ENCODE measurements around the gene TSPAN15. TPM values are rescaled to one million over a fixed set of nuclear protein-coding genes. Genes with fewer than 3 reads are reported as not detected.

TSPAN15 gene
- total RNA-seq, 1 experiment from 2014 or later, result 1.6 TPM

- Histone ChIP-seq H3K4me1 (ENCODE audit: low read length) (no peaks in the 10 kb centered on the region), H4K20me1 (ENCODE audit: insufficient read depth, low read depth, low read length) (peaks cover 6% of the 10 kb centered on the region; the same call in 1 of the 2 replicates), H3K9ac (ENCODE audit: low read length) (no peak overlapping the region), H3K4me2 (ENCODE audit: low read depth, low read length, poor library complexity, severe bottlenecking) (no peak overlapping the region), H3K79me2 (ENCODE audit: low read length) (no peaks in the 10 kb centered on the region), H3K4me3 (ENCODE audit: low read length) (no peak overlapping the region), H3K9me2 (replicated peaks; ENCODE audit: insufficient read depth, low read length) (no peaks in the 10 kb centered on the region), H2AFZ (ENCODE audit: low read length) (no peak overlapping the region), H3K27ac (ENCODE audit: low read length) (no peak overlapping the region), H3K27me3 (ENCODE audit: low read length) (no peaks in the 10 kb centered on the region), H3K9me3 (ENCODE audit: low read length) (no peaks in the 10 kb centered on the region), H3K36me3 (ENCODE audit: insufficient read depth, low read length) (no peaks in the 10 kb centered on the region)
- DNase-seq, result no peak
Measured at GRCh38 chr10:69469976-69470375, 18.7 kb downstream of the TSPAN15 start.

GRCh38 chr10:69470463-69471384 is 19.5 kb downstream of the TSPAN15 start:
- Histone ChIP-seq H4K20me1 (ENCODE audit: insufficient read depth, low read depth, low read length) (peaks cover 6% of the 10 kb centered on the region; the same call in 1 of the 2 replicates), H3K27me3 (ENCODE audit: low read length) (no peaks in the 10 kb centered on the region), H2AFZ (ENCODE audit: low read length) (no peak overlapping the region), H3K4me2 (ENCODE audit: low read depth, low read length, poor library complexity, severe bottlenecking) (no peak overlapping the region), H3K9ac (ENCODE audit: low read length) (no peak overlapping the region), H3K79me2 (ENCODE audit: low read length) (no peaks in the 10 kb centered on the region), H3K27ac (ENCODE audit: low read length) (no peak overlapping the region), H3K9me3 (ENCODE audit: low read length) (no peaks in the 10 kb centered on the region), H3K9me2 (replicated peaks; ENCODE audit: insufficient read depth, low read length) (no peaks in the 10 kb centered on the region), H3K36me3 (ENCODE audit: insufficient read depth, low read length) (no peaks in the 10 kb centered on the region), H3K4me3 (ENCODE audit: low read length) (no peak overlapping the region), H3K4me1 (ENCODE audit: low read length) (no peaks in the 10 kb centered on the region)
- DNase-seq, result no peak

GRCh38 chr10:69472142-69472541 is 20.9 kb downstream of the TSPAN15 start:
- Histone ChIP-seq H3K4me3 (ENCODE audit: low read length) (no peak overlapping the region), H3K27me3 (ENCODE audit: low read length) (no peaks in the 10 kb centered on the region), H3K9me3 (ENCODE audit: low read length) (no peaks in the 10 kb centered on the region), H3K4me2 (ENCODE audit: low read depth, low read length, poor library complexity, severe bottlenecking) (no peak overlapping the region), H3K9ac (ENCODE audit: low read length) (no peak overlapping the region), H3K9me2 (replicated peaks; ENCODE audit: insufficient read depth, low read length) (no peaks in the 10 kb centered on the region), H2AFZ (ENCODE audit: low read length) (no peak overlapping the region), H3K4me1 (ENCODE audit: low read length) (no peaks in the 10 kb centered on the region), H3K79me2 (ENCODE audit: low read length) (no peaks in the 10 kb centered on the region), H3K27ac (ENCODE audit: low read length) (no peak overlapping the region), H4K20me1 (ENCODE audit: insufficient read depth, low read depth, low read length) (peaks cover 6% of the 10 kb centered on the region; the same call in 1 of the 2 replicates), H3K36me3 (ENCODE audit: insufficient read depth, low read length) (no peaks in the 10 kb centered on the region)
- DNase-seq, result no peak

GRCh38 chr10:69472544-69472943 is 21.3 kb downstream of the TSPAN15 start:
- Histone ChIP-seq H3K36me3 (ENCODE audit: insufficient read depth, low read length) (no peaks in the 10 kb centered on the region), H2AFZ (ENCODE audit: low read length) (no peak overlapping the region), H3K9ac (ENCODE audit: low read length) (no peak overlapping the region), H3K4me1 (ENCODE audit: low read length) (no peaks in the 10 kb centered on the region), H3K4me2 (ENCODE audit: low read depth, low read length, poor library complexity, severe bottlenecking) (no peak overlapping the region), H3K9me3 (ENCODE audit: low read length) (no peaks in the 10 kb centered on the region), H3K9me2 (replicated peaks; ENCODE audit: insufficient read depth, low read length) (no peaks in the 10 kb centered on the region), H3K4me3 (ENCODE audit: low read length) (no peak overlapping the region), H3K79me2 (ENCODE audit: low read length) (no peaks in the 10 kb centered on the region), H3K27ac (ENCODE audit: low read length) (no peak overlapping the region), H3K27me3 (ENCODE audit: low read length) (no peaks in the 10 kb centered on the region), H4K20me1 (ENCODE audit: insufficient read depth, low read depth, low read length) (peaks cover 6% of the 10 kb centered on the region; the same call in 1 of the 2 replicates)
- DNase-seq, result no peak

GRCh38 chr10:69473304-69473990 is 22.2 kb downstream of the TSPAN15 start:
- Histone ChIP-seq H3K9me2 (replicated peaks; ENCODE audit: insufficient read depth, low read length) (no peaks in the 10 kb centered on the region), H3K27me3 (ENCODE audit: low read length) (no peaks in the 10 kb centered on the region), H3K9ac (ENCODE audit: low read length) (no peak overlapping the region), H2AFZ (ENCODE audit: low read length) (no peak overlapping the region), H3K36me3 (ENCODE audit: insufficient read depth, low read length) (no peaks in the 10 kb centered on the region), H3K4me3 (ENCODE audit: low read length) (no peak overlapping the region), H3K79me2 (ENCODE audit: low read length) (no peaks in the 10 kb centered on the region), H3K9me3 (ENCODE audit: low read length) (no peaks in the 10 kb centered on the region), H4K20me1 (ENCODE audit: insufficient read depth, low read depth, low read length) (peaks cover 6% of the 10 kb centered on the region; the same call in 1 of the 2 replicates), H3K4me2 (ENCODE audit: low read depth, low read length, poor library complexity, severe bottlenecking) (no peak overlapping the region), H3K4me1 (ENCODE audit: low read length) (no peaks in the 10 kb centered on the region), H3K27ac (ENCODE audit: low read length) (no peak overlapping the region)
- no peak for DNase-seq

- Histone ChIP-seq H4K20me1 (ENCODE audit: insufficient read depth, low read depth, low read length) (peaks cover 6% of the 10 kb centered on the region; the same call in 1 of the 2 replicates), H3K27ac (ENCODE audit: low read length) (no peak overlapping the region), H3K27me3 (ENCODE audit: low read length) (no peaks in the 10 kb centered on the region), H3K4me1 (ENCODE audit: low read length) (no peaks in the 10 kb centered on the region), H3K9me2 (replicated peaks; ENCODE audit: insufficient read depth, low read length) (no peaks in the 10 kb centered on the region), H3K4me3 (ENCODE audit: low read length) (no peak overlapping the region), H3K9ac (ENCODE audit: low read length) (no peak overlapping the region), H3K79me2 (ENCODE audit: low read length) (no peaks in the 10 kb centered on the region), H3K9me3 (ENCODE audit: low read length) (no peaks in the 10 kb centered on the region), H3K4me2 (ENCODE audit: low read depth, low read length, poor library complexity, severe bottlenecking) (no peak overlapping the region), H3K36me3 (ENCODE audit: insufficient read depth, low read length) (no peaks in the 10 kb centered on the region), H2AFZ (ENCODE audit: low read length) (no peak overlapping the region)
- no peak for DNase-seq
Measured at GRCh38 chr10:69474742-69475432, 23.6 kb downstream of the TSPAN15 start.

GRCh38 chr10:69475433-69475830 is 24.2 kb downstream of the TSPAN15 start:
- Histone ChIP-seq H3K4me1 (ENCODE audit: low read length) (no peaks in the 10 kb centered on the region), H4K20me1 (ENCODE audit: insufficient read depth, low read depth, low read length) (peaks cover 6% of the 10 kb centered on the region; the same call in 1 of the 2 replicates), H3K9me2 (replicated peaks; ENCODE audit: insufficient read depth, low read length) (no peaks in the 10 kb centered on the region), H3K27me3 (ENCODE audit: low read length) (no peaks in the 10 kb centered on the region), H3K36me3 (ENCODE audit: insufficient read depth, low read length) (no peaks in the 10 kb centered on the region), H2AFZ (ENCODE audit: low read length) (no peak overlapping the region), H3K9me3 (ENCODE audit: low read length) (no peaks in the 10 kb centered on the region), H3K4me3 (ENCODE audit: low read length) (no peak overlapping the region), H3K4me2 (ENCODE audit: low read depth, low read length, poor library complexity, severe bottlenecking) (no peak overlapping the region), H3K9ac (ENCODE audit: low read length) (no peak overlapping the region), H3K27ac (ENCODE audit: low read length) (no peak overlapping the region), H3K79me2 (ENCODE audit: low read length) (no peaks in the 10 kb centered on the region)
- no peak for DNase-seq
